GM18526 (cell line): ENCODE data around the gene C1GALT1C1L.

ENCODE experiments used
- POLR2A ChIP-seq: IDR thresholded peaks from 3 replicates; pipeline ENCODE4 v1.6.1; 2011; ENCODE audit not compliant: insufficient read length; ENCODE audit errors: extremely low read depth

C1GALT1C1L gene

DNA sequence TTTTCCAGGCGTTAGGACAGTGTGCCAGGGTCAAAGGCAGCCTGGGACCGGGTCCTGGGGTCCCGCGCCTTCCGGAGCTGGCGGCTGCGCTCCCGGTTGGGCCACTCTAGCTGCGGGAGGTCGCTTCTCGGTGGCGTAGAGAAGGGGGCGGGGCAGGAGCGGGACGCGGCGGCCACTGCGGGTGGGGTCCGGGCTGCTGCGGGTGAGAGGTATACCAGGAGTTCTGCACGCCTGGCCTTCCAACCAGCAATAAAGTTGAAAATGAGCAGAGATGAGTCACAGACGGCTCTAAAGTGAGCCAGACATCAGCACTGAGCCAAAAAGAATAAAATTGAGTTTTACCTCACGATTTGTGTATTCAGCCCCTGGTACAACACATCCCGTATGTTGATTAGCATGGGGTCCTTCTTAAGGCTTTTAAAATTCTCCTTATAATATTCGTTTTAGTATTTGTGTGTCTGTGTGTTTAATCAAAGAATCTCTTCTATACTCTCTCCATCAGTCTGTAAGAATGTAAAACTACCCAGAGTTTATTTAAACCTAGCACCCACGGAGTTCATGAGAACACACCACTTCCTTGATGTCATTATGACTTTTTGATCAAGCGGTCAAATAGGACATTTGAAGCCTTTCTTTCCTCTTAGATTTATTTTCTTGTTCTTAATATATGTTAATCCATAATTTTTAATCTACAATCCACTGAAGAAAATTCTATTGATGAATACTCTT, at the start of gene C1GALT1C1L:
Gene C1GALT1C1L, minus strand, starts transcription at position 108 of the 729 bp plus-strand sequence. Its CDS starts 107 bp downstream, at position 1.
- TF ChIP-seq POLR2A = no peak

DNA sequence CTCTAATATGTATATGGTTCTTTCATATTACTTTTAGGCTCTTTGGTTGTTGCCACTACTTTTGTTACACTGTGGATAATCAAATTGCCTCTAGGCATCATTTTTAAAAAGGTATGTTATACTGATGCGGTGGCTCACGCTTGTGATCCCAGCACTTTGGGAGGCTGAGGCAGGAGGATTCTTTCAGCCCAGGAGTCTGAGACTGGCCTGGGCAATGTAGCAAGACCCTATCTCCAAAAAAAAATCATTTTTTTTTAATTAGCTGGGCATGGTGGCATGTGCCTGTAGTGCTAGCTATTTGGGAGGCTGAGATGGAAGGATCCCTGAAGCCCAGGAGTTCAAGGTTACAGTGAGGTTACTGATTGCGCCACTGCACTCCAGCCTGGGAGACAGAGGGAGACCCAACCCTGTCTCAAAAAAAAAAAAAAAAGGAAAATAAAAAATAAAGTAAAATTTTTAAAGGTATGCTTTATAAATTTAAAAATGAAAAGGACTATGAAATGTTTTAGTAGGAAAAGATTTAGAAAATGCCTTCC, 49.5 kb upstream of the C1GALT1C1L start:
- TF ChIP-seq POLR2A = no peak

DNA sequence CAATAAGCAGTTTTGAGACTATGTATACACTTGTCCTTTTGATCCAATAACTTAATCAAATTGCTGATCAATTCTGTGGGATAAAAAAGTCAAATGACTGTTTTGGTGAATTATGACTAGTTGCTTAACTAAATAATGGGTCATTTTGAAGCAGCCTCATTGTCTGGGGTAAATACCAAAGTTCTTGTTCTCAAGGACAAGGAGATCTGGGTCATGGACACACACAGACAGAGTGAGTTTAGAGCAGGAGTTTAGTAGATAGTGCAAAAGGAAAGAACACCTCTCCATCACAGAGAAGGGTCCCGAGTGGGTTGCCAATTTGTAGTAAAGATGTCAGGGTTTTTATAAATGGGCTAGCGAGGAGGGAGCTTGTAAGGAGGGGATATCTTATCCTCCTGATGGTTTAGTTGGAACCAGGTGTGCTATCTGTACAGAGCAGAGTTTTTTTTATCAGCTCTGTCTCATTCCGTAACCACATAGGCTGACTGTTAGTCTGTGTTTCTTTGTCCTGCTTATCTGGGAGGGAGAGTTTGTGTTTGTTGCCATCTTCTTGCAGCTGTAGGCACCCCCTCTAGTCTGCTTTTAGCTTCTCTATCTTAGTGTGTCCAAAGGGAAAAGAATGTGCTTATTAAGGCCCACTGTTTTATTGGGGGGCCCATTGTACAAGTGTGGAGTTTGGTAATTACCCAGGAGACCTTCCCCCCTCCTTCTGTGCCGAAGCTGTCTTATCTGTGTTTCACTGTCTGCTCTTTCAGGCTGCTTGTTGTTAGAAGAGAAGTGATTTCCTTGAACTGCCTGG, 48.7 kb upstream of the C1GALT1C1L start:
- TF ChIP-seq POLR2A = no peak

DNA sequence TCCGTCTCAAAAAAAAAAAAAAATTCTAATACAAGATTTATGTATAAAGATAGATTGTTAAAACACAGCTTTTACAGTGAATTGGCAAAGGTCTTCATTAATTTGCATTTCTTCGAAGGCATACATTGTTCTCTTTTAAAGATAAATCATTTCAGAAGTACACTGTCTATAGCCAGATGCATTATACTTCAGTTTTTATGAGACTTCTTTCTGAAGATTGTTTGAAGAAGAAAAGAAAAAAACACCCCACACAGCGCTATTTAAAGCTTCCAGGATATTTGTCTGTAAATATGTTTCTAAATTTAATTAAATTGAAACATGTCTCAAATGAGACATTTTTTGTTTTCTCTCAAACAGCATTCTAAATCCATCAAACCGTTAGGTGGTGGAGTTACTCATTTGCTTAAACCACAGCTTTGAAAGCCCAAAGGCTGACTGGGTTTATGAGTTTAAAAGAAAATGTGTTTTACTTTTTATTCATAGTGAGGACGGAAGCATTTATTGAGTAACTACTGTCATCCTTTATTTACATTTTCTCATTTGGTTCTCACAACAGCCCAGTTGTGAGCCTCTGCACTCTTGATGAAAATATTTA, 42.4 kb upstream of the C1GALT1C1L start:
- TF ChIP-seq POLR2A = no peak

DNA sequence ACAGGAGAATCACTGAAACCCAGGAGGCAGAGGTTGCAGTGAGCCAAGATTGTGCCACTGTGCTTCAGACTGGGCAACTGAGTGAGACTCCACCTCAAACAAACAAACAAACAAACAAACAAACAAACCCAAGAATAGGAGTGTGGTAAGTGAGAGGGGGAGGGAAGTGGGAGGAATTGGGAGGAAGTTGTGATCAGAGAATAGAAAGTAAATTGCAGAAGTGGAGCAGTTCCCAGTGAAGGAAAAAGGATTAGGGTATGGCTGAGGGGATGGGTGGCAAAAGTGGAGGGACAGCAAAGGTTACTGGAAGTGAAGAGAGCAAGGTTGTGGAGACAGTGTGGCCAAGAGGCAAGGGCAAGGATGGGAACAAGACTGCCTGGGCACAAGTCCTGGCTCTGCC, 41.1 kb upstream of the C1GALT1C1L start:
- TF ChIP-seq POLR2A = no peak

DNA sequence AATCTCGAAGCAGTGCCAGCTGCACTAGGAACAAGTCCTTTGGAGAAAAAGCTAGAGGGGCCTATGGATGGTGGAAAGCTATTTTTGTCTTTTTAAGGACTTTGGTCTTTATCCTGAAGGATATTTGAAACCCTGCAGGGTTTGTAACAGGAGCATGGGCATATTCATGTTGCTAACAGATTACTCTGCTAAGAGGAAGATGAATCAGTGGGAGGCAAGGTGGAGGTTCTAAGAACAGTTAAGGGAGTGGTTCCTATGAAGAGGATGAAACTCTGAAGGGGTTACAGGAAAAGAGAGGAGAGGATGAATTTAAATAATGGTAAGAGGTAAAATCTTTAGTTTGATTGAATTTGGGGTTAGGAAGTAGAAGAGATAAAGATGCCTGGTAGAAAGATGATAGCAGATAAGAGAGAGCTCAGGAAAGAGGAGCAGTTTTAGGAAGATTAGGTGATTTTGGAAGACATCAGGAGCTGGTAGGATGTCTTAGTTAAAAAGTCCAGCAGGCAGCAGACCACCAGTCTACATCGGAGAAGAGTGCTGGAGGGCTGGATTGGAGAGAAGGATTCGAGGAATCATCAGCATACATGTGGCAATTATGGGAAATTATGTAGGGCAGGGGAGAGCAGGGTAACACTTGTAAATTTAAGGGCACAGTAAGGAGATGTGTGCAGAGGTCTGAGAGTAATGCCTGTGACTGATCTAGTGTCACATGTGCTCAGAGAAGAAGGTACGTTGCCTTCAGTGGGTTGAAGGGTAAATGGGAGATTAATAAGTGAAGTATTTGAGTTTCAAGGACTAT, 39.3 kb upstream of the C1GALT1C1L start:
- no peak for TF ChIP-seq POLR2A

DNA sequence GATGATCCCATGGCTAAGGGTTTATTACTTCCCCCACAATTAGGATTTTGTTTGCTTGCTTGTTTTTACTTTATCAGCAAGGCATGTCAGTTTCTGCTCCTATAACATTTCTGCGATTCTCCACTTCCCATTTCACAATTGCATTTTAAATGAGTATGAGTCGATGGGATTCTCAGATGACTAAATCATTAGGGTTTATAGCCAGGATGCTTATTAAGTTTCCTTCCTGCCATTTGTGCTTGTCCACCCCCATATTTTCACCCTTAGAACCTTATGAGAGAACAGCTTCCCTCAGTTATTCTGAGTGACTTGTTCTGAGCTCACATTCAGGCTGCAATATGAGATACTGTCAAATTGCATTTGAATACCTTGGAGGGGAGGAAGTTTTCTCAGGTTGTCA, 37.9 kb upstream of the C1GALT1C1L start:
- TF ChIP-seq POLR2A = no peak

DNA sequence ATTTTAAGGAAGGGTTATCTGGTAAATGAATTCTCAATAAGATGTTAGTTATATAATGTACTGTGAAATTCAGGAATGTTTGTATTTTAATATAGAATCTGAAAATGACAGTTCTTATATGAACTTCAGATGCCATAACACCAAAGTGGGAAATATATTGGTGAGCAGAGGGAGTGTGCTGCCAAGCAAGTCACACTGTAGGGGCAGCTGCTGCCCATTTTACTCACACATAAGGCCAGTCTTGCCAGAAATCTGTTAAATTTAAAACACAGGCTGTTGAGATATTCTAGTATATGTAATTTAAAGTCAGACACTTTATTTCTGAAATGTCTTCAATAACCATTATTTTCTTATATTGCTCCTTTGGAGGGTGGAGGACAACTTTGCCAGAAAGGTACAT, 34.6 kb upstream of the C1GALT1C1L start:
- TF ChIP-seq POLR2A = no peak

DNA sequence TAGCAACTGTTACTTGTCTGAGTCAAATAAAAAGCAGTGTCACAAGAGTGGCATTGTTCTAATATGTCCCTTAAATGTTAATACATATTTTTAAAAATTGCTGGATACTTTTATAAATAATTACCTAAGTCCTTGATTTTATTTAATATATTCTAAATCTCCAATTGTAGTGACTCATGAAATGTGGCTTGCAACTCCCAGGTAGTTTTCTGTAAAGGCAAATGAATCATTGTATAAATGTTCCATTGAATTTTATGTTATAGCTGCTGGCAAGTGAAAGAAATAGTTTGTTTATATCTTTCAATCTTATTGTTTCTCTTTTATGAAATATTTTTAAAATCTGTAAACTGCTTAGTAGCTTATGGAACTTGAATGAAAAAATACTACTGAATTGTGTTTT, 32.7 kb upstream of the C1GALT1C1L start:
- TF ChIP-seq POLR2A = no peak

DNA sequence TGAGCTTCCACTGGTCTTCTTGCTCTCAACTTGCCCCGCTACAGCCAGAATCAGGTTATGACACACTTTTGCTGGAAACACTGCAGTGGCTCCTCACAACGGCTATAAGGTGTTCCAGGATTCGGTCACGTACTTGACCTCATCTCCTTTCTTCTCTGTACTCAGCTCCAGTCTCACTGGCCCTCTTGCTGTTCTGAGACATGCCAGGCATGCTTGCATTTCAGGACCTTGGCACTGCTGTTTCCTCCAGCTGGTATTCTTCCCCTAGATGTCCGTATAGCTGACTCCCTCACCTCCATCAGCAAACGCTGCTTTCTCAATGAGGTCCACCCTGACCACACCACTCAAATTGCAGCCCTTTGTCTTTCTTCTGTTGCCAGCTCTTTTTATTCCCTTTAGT, 31.9 kb upstream of the C1GALT1C1L start:
- no peak for TF ChIP-seq POLR2A

DNA sequence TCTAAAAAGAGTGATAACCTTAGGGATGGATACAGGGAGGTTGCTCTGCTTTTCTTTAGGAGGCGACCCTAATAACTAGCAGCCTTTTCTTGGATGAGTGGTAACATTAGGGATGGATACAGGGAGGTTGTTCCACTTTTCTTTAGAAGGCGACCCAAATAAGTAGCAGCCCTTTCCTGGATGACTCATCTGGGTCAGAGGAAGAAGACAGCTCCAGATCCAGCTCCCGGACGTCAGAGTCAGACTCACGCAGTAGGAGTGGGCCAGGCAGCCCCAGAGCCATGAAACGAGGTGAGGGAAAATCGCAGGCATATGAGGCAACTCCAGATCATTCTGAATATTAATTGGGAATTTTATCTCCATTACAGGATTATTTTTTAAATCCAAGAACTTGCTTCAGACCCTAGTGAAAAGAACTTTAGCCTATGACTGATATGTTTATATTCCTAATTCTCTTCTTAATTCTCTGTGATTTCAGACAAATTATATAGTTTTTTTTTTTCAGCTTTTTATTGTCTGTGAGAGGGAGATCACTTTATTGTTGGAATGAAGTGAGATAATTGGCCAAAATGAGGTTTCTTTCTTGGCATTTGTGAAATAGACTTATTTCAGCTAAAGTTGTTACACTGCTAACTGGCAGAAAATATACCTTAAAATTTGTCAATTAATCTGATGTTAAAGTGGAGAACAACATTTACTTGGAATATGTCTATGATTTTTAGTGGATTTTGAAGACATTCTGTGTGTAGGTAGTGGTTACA, 31.2 kb upstream of the C1GALT1C1L start:
- no peak for TF ChIP-seq POLR2A

DNA sequence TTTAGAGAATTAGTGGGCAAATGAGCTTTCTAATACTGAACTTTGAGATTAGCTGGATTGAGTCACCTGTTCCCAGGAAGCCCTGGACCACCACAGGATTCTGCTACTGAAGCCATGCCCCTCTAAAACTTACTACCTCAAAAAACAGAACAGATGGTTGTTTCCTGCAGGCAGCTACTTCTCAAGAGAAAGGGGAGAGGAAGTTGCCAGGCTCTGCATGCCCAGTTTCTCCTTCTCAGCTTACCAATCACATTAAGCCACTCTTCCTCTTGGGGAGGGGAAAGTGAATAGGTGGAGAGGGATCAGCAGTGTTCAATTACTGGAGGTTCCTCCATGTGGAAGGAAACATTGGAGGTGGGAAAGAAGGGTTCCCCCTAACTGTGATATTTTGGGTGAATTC, 24.9 kb upstream of the C1GALT1C1L start:
- no peak for TF ChIP-seq POLR2A

DNA sequence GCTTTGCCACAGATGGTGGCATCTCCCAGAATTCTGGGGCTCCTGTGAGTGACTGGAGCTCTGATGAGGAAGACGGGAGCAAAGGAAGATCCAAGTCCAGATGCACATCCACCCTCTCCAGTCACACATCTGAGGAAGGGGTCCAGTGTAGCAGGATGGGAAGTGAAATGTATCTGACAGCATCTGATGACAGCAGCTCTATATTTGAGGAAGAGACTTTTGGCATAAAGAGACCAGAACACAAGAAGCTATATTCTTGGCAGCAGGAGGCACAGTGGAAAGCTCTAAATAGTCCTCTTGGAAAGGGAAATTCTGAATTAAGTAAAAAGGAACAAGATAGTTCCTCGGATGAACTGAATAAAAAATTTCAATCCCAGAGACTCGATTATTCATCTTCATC, 23.5 kb upstream of the C1GALT1C1L start:
- no peak for TF ChIP-seq POLR2A

DNA sequence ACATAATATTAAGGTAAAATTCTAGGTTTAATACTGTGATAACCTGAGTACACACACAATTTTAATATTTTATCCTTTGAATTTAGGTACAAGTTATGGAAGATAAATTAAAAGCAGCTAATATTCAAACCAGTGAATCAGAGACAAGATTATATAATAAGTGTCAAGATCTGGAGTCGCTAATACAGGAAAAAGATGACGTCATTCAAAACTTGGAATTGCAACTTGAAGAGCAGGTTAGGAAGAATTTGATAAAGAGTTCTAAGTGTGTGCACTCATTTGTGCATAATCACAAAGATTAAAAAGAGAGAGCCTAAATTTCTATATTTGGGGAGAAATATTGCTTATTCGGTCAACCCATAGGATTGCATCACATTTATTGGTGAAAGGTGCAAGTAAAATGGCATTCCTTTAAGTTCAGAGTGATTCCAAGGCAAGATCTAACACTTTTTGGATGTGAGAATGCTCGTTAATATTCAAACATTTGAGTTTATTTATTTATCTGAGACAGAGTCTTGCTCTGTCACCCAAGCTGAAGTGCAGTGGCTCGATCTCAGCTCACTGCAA, 16.3 kb upstream of the C1GALT1C1L start:
- no peak for TF ChIP-seq POLR2A
